Glomerular visceral epithelial cell (primary cell): Measurements from ENCODE around the gene TSPO.
"Not testable (repeated sequence)": the region's sequence is repeated elsewhere in the genome, so short reads cannot be mapped to it uniquely, and the experiment has no call there.

ENCODE experiments used
- DNase-seq: peaks from one replicate; pipeline ENCODE4 v3.0.0-alpha.2; 2016; ENCODE audit errors: extremely low spot score

Gene TSPO

GRCh38 chr22:43131773-43132501, 19.4 kb upstream of the TSPO start:
- no peak for DNase-seq

GRCh38 chr22:43133401-43133800, 18.0 kb upstream of the TSPO start:
- no peak for DNase-seq

DNA sequence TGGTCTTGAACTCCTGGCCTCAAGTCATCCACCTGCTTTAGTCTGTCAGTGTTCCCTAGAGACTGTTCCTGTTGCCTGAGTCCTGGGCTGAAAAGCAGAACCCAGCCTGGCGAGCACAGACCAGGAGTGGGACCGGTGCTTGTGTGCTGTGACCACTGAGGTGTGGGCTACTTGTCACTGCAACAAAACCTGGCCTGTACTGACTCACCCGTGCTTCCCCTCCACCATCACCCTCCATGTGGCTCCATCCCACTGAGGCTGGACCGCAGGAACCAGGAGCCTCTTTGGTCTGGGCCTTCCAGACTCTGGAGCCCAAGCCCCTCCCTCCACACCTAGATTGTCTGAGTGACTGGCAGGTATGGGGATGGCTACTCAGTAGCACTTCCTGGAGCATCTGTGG, 16.8 kb upstream of the TSPO start:
- DNase-seq: no peak

- no peak for DNase-seq
Observed at GRCh38 chr22:43135565-43135964, 15.8 kb upstream of the TSPO start.

GRCh38 chr22:43136255-43136654, 15.1 kb upstream of the TSPO start:
- DNase-seq: peak; percentile 24

- no peak for DNase-seq
Observed at GRCh38 chr22:43136801-43137200, 14.6 kb upstream of the TSPO start.

DNA sequence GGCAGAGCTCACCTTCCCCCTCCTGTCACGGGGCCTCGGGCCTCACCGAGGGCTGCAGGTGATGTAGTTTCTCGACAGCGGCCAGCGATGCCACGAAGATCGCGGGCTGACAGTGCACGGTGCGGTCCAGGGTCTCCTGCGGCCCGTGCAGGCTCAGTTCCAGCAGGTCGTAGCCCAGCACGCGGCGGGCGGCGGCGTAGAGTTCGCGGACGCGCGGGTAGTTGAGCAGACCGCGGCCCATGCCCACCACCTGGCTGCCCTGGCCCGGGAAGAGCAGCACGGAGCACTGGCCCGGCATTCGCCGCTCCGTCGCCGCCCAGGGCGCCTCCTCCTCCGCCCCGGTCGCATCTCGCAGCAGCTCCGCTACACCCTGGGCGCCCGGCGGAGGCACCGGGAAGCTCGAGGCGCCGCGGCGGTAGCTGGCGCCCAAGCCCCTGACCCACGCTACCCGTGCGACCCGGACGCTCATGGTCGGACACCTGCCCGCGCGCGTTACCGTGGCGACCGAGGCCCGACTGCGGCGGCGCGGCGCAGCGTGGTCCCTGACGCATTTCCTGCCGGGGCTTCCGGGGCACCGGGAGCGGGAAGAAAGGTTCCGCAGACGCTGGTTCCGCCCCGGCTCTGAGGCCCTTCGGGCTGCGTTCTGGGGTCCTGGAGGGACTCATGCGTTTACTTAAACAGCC, 8.3 kb upstream of the TSPO start, which contains the start of gene MCAT:
Gene MCAT (minus strand): TSS at position 519 of the 683 bp plus-strand sequence. CDS start 50 bp downstream, at position 469.
- peak; percentile 74 for DNase-seq

DNA sequence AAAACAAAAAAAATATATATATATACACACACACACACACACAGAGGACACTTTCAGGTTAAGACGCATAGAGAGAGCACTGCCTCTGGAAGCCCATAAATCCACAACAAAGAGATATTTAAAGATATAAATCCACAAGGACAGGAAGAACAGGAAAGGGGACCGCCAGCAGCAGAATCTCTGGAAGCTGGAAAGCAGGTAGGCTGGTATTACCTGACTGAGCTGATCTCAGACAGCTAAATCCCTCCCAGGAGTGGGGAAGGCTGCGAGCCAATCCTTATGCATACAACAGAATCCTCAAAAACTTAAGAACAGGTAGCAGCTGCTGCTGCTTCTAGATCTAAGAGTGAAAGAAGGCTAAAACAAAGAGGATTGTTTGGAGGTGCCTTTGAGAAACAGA, 6.4 kb upstream of the TSPO start:
- DNase-seq: no peak

- not testable (repeated sequence) for DNase-seq
Observed at GRCh38 chr22:43145371-43145770, 6.0 kb upstream of the TSPO start.

DNA sequence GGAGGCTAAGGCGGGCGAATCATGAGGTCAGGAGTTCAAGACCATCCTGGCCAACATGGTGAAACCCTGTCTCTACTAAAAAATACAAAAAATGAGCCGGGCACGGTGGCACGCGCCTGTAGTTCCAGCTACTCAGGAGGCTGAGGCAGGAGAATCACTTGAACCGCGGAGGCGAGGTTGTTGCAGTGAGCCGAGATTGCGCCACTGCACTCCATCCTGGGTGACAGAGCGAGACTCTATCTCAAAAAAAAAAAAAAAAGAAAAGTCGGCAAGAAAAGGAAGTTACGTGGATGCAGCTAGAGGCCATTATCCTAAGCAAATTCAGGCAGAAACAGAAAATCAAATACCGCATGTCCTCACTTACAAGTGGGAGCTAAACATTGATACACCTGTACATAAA, 5.0 kb upstream of the TSPO start:
- not testable (repeated sequence) for DNase-seq

GRCh38 chr22:43147821-43148220, 3.5 kb upstream of the TSPO start:
- DNase-seq: no peak

DNA sequence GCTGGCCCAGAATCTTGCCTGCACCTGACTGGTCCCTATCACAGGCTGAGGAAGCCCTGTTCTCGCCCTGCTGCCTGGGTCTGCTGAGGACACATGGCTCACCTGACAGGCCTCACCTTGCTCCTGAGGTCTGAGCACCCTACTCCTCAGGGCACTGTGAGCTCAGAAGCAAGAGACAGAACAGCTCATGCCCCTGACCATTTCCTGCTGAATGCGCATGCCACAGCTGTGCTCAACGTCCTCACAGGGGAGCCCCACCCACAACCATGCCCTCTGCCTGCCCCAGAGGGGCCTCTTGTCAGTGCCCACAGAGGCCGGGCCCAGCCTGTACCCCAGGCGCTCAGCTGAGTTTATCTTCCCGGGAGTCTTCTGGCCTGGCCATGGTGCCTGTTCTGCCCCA, 2.8 kb upstream of the TSPO start:
- DNase-seq: no peak

DNA sequence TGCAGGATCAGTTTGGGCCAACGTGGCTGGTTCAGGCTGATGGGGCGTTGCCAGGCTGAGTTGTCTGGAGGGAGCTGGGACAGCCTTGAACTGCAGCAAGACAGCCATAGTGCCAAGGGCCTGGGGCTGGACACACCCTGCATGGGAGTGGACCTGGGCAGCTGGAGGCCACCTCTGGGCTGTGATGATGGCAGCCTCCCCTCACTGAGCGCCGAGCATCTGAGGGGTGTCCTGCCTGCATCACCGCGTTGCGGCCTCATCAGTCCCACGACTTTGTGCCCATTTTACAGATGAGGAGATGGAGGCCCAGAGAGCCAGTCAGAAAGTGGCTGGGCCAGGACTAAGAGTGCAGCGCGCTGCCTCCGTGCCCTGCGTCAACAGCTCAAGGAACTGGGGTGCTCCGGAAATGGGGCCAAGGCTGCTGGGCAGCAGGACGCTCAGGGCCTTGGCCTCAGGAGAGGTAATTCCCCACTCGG, 590 bp upstream of the TSPO start:
- no peak for DNase-seq

- DNase-seq: no peak
Observed at GRCh38 chr22:43152003-43152356, 621 bp downstream of the TSPO start.

DNA sequence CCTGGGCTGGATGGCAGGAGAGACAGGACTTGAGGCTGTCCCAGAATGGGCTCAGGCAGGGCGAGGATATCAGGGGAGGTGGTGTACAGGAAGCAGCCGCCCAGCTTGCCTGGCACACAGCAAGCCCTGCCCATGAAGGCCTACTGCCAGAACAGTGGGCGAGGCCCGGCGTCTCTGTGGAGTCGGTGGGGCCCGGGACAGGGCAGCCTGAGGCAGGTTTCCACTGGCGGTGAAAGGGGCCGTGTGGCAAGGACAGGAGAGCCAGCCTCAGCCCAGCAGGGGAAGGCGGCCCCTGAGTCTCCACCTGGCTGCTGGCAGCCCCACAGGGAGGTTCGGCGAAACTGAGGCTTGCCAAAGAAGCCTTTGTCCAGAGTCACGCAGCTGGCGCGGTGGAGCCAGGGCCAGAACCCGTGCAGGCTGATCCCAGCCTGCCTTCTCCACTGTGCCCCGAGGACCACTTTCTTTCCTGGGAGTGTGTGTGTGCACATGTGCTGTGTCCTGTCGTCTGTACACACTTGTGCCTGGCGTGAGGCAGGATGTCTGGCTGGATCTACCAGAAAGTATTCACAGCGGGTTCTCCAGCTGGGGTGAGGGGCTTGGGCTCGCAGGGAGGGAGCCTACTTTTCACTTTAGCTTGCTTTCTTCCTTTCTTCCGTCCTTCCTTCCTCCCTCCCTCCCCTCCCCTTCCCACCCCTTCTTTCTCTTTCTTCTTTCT, 1.2 kb downstream of the TSPO start:
- DNase-seq: peak; percentile 64

- DNase-seq: no peak
Observed at GRCh38 chr22:43153899-43154298, 2.5 kb downstream of the TSPO start.

DNA sequence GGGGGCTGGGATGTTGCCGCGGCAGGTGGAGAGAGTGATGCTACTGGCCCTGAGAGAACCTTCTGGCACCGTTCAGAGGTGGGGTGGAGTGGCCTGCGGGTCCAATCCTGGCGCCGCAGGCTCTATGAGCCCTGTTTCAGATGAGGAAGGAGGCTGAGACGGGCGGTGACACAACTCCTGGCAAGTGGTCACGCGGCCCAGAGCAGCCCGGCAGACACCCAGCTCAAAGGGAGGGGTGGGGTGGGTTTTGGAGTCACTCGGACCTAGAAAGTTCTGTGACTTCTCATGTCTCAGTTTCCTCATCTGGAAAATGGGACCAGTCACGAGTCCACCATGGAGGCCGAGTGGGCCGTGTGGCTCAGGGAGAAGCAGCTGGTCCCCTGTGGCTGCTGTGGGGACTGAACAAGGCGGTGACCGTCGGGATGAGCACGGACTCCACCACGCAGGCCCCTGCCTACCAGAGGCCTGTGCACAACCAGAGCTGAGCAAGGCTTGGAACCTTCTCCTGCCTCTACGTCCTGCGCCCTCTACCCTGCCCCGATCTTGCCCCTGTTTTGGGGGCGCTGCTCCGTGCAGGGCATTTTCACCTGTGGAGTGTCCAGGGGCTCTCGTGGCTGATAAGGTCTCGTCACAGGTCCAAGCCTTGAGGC, 3.7 kb downstream of the TSPO start:
- no peak for DNase-seq

DNA sequence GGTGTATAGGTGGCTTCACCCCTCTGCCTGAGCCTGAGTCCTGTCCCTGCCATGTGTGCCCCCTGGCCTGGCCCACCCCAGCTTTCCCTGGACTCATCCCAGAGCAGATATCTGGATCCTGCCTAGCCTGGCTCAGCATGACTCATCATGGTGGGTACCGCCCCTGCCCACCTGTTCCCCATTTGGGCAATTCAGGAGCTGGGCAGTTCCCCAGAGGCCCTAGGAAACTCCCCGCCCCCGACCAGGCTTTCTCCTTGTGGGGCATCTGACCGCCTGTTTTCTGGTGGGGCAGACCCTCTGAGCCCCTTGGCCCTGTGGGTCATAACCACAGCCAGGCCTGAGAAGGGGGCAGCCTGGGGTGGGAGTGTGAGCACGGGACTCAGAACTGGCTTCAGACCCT, 4.4 kb downstream of the TSPO start:
- no peak for DNase-seq

DNA sequence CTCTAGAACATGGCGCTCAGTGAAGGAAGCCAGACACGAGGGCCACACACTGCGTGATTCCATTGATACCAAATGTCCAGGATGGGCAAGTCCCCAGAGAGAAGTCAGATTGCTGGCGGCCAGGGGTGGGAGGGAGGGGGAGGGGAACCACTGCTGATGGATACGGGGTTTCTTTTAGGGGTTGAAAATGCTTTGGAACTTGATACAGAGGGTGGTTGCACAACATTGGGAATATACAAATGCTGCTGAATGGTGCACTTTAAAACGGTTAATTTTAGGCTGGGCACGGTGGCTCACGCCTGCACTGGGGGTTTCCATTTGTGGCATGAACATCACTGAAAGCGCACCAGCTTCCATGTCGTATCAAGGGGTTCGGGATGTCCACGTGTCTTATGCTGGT, 5.1 kb downstream of the TSPO start:
- no peak for DNase-seq

GRCh38 chr22:43157874-43158546, 6.7 kb downstream of the TSPO start:
- no peak for DNase-seq

- DNase-seq: no peak
Observed at GRCh38 chr22:43158778-43159483, 7.6 kb downstream of the TSPO start.
